BJ (cell line): Measurements from ENCODE around the gene MAST1. TPM values are rescaled to one million over a fixed set of nuclear protein-coding genes. Genes with fewer than 3 reads are reported as not detected.

Source experiments
- CTCF ChIA-PET: fragments of 350-600 bp; formaldehyde crosslinking; extraction: SDS; loops from one replicate; lab custom pipeline; 2021; ENCODE audit warnings: antibody characterized with exemption, inconsistent platforms; lab: Yijun Ruan, JAX
- POLR2A ChIA-PET: fragments of 300-600 bp; sonication (Branson Sonifier 250); formaldehyde crosslinking; extraction: SDS; loops from one replicate; lab custom pipeline; 2021; ENCODE audit warnings: antibody characterized with exemption; lab: Charles Lee
- DNase-seq: peaks from one replicate; pipeline ENCODE4 v3.0.0-alpha.2; 2011; ENCODE audit warnings: low read depth
- H3K27me3 ChIP-seq: 2 replicates; pipeline ENCODE4 v1.6.0; 2011; ENCODE audit warnings: low read length; ENCODE audit not compliant: control insufficient read depth, insufficient read depth
- H3K36me3 ChIP-seq: 2 replicates; pipeline ENCODE4 v1.5.1; 2011; ENCODE audit warnings: low read length; ENCODE audit not compliant: control insufficient read depth, insufficient read depth
- H3K4me3 ChIP-seq: 2 replicates; pipeline ENCODE4 v1.5.1; 2011; ENCODE audit warnings: low read depth, mild to moderate bottlenecking, control low read depth, low read length
- CTCF ChIP-seq: IDR thresholded peaks from 2 replicates; pipeline ENCODE4 v1.5.1; 2011; ENCODE audit warnings: low read depth, mild to moderate bottlenecking, control low read depth, inconsistent platforms, low read length, moderate library complexity; ENCODE audit not compliant: insufficient read depth
- polyA plus RNA-seq: library from polyadenylated mRNA; depleted of rRNA; stranded (reverse); fragments of >200 nt; gene quantifications from 2 replicates; pipeline ENCODE4 v1.2.3, GENCODE V29; 2011

The MAST1 gene
- polyA plus RNA-seq, 1 experiment, result 0.25 TPM

GRCh38 chr19:12891553-12892021 lies 53.3 kb downstream of the MAST1 start:
- no peak for TF ChIP-seq CTCF
- peak overlapping the region; percentile 98 for H3K4me3 ChIP-seq
- POLR2A ChIA-PET, result interaction anchor here (0.7 kb wide), 1 partner anchor 113 kb away, joined by 3 read pairs; no protein-coding TSS in a partner anchor
- peaks cover 3% of the 10 kb centered on the region; the same call in 1 of the 2 replicates for H3K27me3 ChIP-seq
- DNase-seq, result no peak
- peaks cover 4% of the 10 kb centered on the region for H3K36me3 ChIP-seq
- CTCF ChIA-PET, result interaction anchor here (0.9 to 1.4 kb wide), 3 partner anchors 44 to 134 kb away, joined by 3 to 6 read pairs (median 3); no protein-coding TSS in a partner anchor

- ChIA-PET POLR2A (no interaction called here), CTCF (no interaction called here)
- H3K4me3 ChIP-seq, result no peak overlapping the region
- no peak for TF ChIP-seq CTCF
- no peaks in the 10 kb centered on the region for H3K27me3 ChIP-seq
- H3K36me3 ChIP-seq, result peaks cover 6% of the 10 kb centered on the region
- DNase-seq, result no peak
Observed at GRCh38 chr19:12893582-12893981, 55.3 kb downstream of the MAST1 start.

- H3K4me3 ChIP-seq, result no peak overlapping the region
- POLR2A ChIA-PET, result interaction anchor here (0.5 kb wide), 1 partner anchor 16 kb away, joined by 14 read pairs; no protein-coding TSS in a partner anchor
- TF ChIP-seq CTCF, result no peak
- CTCF ChIA-PET, result no interaction called here
- H3K36me3 ChIP-seq, result peaks cover 6% of the 10 kb centered on the region
- DNase-seq, result no peak
- no peaks in the 10 kb centered on the region for H3K27me3 ChIP-seq
Observed at GRCh38 chr19:12896460-12896859, 58.1 kb downstream of the MAST1 start.

GRCh38 chr19:12899891-12900518 lies 61.7 kb downstream of the MAST1 start:
- no peak for DNase-seq
- H3K4me3 ChIP-seq, result no peak overlapping the region
- ChIA-PET CTCF (interaction anchor here (1.0 to 1.5 kb wide), 2 partner anchors 15 to 52 kb away, joined by 4 read pairs; no protein-coding TSS in a partner anchor), POLR2A (no interaction called here)
- no peaks in the 10 kb centered on the region for H3K27me3 ChIP-seq
- peaks cover 5% of the 10 kb centered on the region for H3K36me3 ChIP-seq
- no peak for TF ChIP-seq CTCF

- no peak for DNase-seq
- POLR2A ChIA-PET, result no interaction called here
- Histone ChIP-seq H3K4me3 (no peak overlapping the region), H3K36me3 (no peaks in the 10 kb centered on the region), H3K27me3 (no peaks in the 10 kb centered on the region)
- CTCF ChIA-PET, result interaction anchor here (0.6 to 0.7 kb wide), 2 partner anchors 57 to 147 kb away, joined by 3 read pairs; no protein-coding TSS in a partner anchor
- no peak for TF ChIP-seq CTCF
Observed at GRCh38 chr19:12907166-12907565, 68.9 kb downstream of the MAST1 start.
